Mesenchymal stem cell (in vitro differentiated cells and primary cell): ENCODE measurements around the gene CAVIN4.
A peak's percentile ranks its signal among the peaks of the same experiment; 100 is the strongest.

Experiments used
- DNase-seq: peaks from one replicate; pipeline ENCODE4 v3.0.0-alpha.2; 2013
- H2AFZ ChIP-seq: one replicate; pipeline ENCODE4 v1.6.1; 2013; ENCODE audit warnings: low read depth, mild to moderate bottlenecking, control low read depth, inconsistent platforms, low read length, moderate library complexity
- H2AK5ac ChIP-seq: 2 replicates; pipeline ENCODE4 v1.6.1; 2013; ENCODE audit warnings: low read length, moderate library complexity, mild to moderate bottlenecking, inconsistent platforms; ENCODE audit not compliant: severe bottlenecking
- H2BK120ac ChIP-seq: one replicate; pipeline ENCODE4 v1.6.1; 2013; ENCODE audit warnings: low read depth, mild to moderate bottlenecking, inconsistent platforms, low read length, moderate library complexity
- H2BK12ac ChIP-seq, 2 experiments: one replicate each; pipeline ENCODE4 v1.6.1; 2013; ENCODE audit warnings: inconsistent platforms in 2 of 2, low read length in 2 of 2, mild to moderate bottlenecking in 2 of 2, moderate library complexity in 2 of 2, control low read depth in 1 of 2
- H2BK15ac ChIP-seq: one replicate; pipeline ENCODE4 v1.6.1; 2013; ENCODE audit warnings: mild to moderate bottlenecking, low read depth, inconsistent platforms; ENCODE audit not compliant: poor library complexity, severe bottlenecking
- H2BK5ac ChIP-seq: 2 replicates; pipeline ENCODE4 v1.6.1; 2013; ENCODE audit warnings: low read depth, mild to moderate bottlenecking, low read length, control low read depth, inconsistent platforms; ENCODE audit not compliant: poor library complexity, severe bottlenecking
- H3K14ac ChIP-seq, 2 experiments: one replicate each; pipeline ENCODE4 v1.6.1; 2013; ENCODE audit warnings: inconsistent platforms in 2 of 2, low read length in 2 of 2, control low read depth in 1 of 2, mild to moderate bottlenecking in 1 of 2, moderate library complexity in 1 of 2
- H3K18ac ChIP-seq, 2 experiments: one replicate each; pipeline ENCODE4 v1.6.1; 2013; ENCODE audit warnings: inconsistent platforms in 2 of 2, low read length in 2 of 2, control low read depth in 1 of 2, low read depth in 1 of 2, mild to moderate bottlenecking in 1 of 2
- H3K23ac ChIP-seq, 2 experiments: one replicate each; pipeline ENCODE4 v1.6.1; 2013; ENCODE audit warnings: inconsistent platforms in 2 of 2, low read length in 2 of 2, mild to moderate bottlenecking in 2 of 2, moderate library complexity in 2 of 2, control low read depth in 1 of 2
- H3K27ac ChIP-seq: 2 replicates; pipeline ENCODE4 v1.5.1; 2013; ENCODE audit warnings: mild to moderate bottlenecking, moderate library complexity, low read length, control low read depth, inconsistent platforms; ENCODE audit not compliant: poor library complexity, severe bottlenecking
- H3K27me3 ChIP-seq, 2 experiments: 2 replicates each; pipeline versions ENCODE4 v1.6.1 to v1.7.0; 2013; ENCODE audit warnings: low read length in 2 of 2, mild to moderate bottlenecking in 2 of 2, moderate library complexity in 2 of 2, control low read depth in 1 of 2, inconsistent platforms in 1 of 2; ENCODE audit not compliant: control insufficient read depth in 1 of 2, insufficient read depth in 1 of 2
- H3K36me3 ChIP-seq, 2 experiments: 2 replicates each; pipeline versions ENCODE4 v1.6.1 to v1.7.0; 2013; ENCODE audit warnings: low read length in 2 of 2, control low read depth in 1 of 2, inconsistent platforms in 1 of 2, low read depth in 1 of 2, mild to moderate bottlenecking in 1 of 2; ENCODE audit not compliant: insufficient read depth in 2 of 2, control insufficient read depth in 1 of 2
- H3K4ac ChIP-seq, 2 experiments: one replicate each; pipeline ENCODE4 v1.6.1; 2013; ENCODE audit warnings: inconsistent platforms in 2 of 2, low read length in 2 of 2, mild to moderate bottlenecking in 2 of 2, moderate library complexity in 2 of 2, control low read depth in 1 of 2, low read depth in 1 of 2
- H3K4me1 ChIP-seq: 2 replicates; pipeline ENCODE4 v1.6.1; 2013; ENCODE audit warnings: low read depth, low read length, control low read depth; ENCODE audit not compliant: control insufficient read depth, insufficient read depth
- H3K4me2 ChIP-seq: 2 replicates; pipeline ENCODE4 v1.6.1; 2013; ENCODE audit warnings: low read length, mild to moderate bottlenecking, inconsistent platforms; ENCODE audit not compliant: poor library complexity, severe bottlenecking
- H3K4me3 ChIP-seq, 2 experiments: 2 replicates each; pipeline versions ENCODE4 v1.5.1 to v1.7.0; 2013; ENCODE audit warnings: low read length in 2 of 2, mild to moderate bottlenecking in 2 of 2, control low read depth in 1 of 2, low read depth in 1 of 2; ENCODE audit not compliant: insufficient read depth in 1 of 2
- H3K79me1 ChIP-seq: replicated peaks from 2 replicates; pipeline ENCODE4 v1.6.1; 2013; ENCODE audit warnings: mild to moderate bottlenecking, control low read depth, low read length, inconsistent platforms; ENCODE audit not compliant: poor library complexity, severe bottlenecking
- H3K9ac ChIP-seq: 2 replicates; pipeline ENCODE4 v1.7.0; 2013; ENCODE audit warnings: mild to moderate bottlenecking, low read length, moderate library complexity
- H3K9me3 ChIP-seq: 2 replicates; pipeline ENCODE4 v1.7.0; 2013; ENCODE audit warnings: mild to moderate bottlenecking, low read length; ENCODE audit not compliant: control insufficient read depth
- H4K8ac ChIP-seq: one replicate; pipeline ENCODE4 v1.6.1; 2013; ENCODE audit warnings: inconsistent platforms, mild to moderate bottlenecking, low read length, moderate library complexity
- H4K91ac ChIP-seq: one replicate; pipeline ENCODE4 v1.6.1; 2013; ENCODE audit warnings: mild to moderate bottlenecking, low read length, inconsistent platforms
- WGBS: methylation state at CpG from one replicate; pipeline ENCODE4 v1.1.7; 2013; ENCODE audit warnings: mixed read lengths; 5-methylcytosine and 5-hydroxymethylcytosine counted together

Gene CAVIN4

GRCh38 chr9:100587375-100587774 lies 9.5 kb downstream of the CAVIN4 start:
- H3K23ac ChIP-seq = no peak overlapping the region
- H3K9ac ChIP-seq = no peak overlapping the region
- H2BK5ac ChIP-seq = no peak overlapping the region
- H3K36me3 ChIP-seq = peaks cover 3 to 24% of the 10 kb centered on the region in 2 experiments
- no peak overlapping the region for H3K4me2 ChIP-seq
- DNase-seq = no peak
- H3K79me1 ChIP-seq = no peaks in the 10 kb centered on the region
- no peak overlapping the region for H3K27ac ChIP-seq
- no peak overlapping the region for H2BK15ac ChIP-seq
- H3K4me3 ChIP-seq = no peak overlapping the region
- H3K9me3 ChIP-seq = no peaks in the 10 kb centered on the region
- H4K8ac ChIP-seq = no peak overlapping the region
- H2BK12ac ChIP-seq = no peak overlapping the region
- no peaks in the 10 kb centered on the region for H3K27me3 ChIP-seq
- no peak overlapping the region for H3K14ac ChIP-seq
- no peak overlapping the region for H3K18ac ChIP-seq
- no peak overlapping the region for H2AFZ ChIP-seq
- WGBS = 90% methylated on average over 9 of the region's 9 CpGs
- H3K4me1 ChIP-seq = no peaks in the 10 kb centered on the region
- no peak overlapping the region for H2AK5ac ChIP-seq
- H3K4ac ChIP-seq = no peak overlapping the region
- H4K91ac ChIP-seq = no peak overlapping the region
- H2BK120ac ChIP-seq = no peak overlapping the region

- no peak overlapping the region for H3K14ac ChIP-seq
- 99% methylated on average over 3 of the region's 5 CpGs for WGBS
Observed at GRCh38 chr9:100589582-100589981, 11.7 kb downstream of the CAVIN4 start.

GRCh38 chr9:100590481-100590880 lies 12.6 kb downstream of the CAVIN4 start:
- Histone ChIP-seq H2BK120ac (no peak overlapping the region), H3K14ac (no peak overlapping the region), H3K9ac (no peak overlapping the region), H3K36me3 (peaks cover 3 to 15% of the 10 kb centered on the region in 2 experiments), H3K27me3 (no peaks in the 10 kb centered on the region), H3K4me3 (no peak overlapping the region), H2AFZ (no peak overlapping the region), H4K91ac (no peak overlapping the region), H3K4me2 (no peak overlapping the region), H3K27ac (no peak overlapping the region), H2BK5ac (no peak overlapping the region), H3K9me3 (no peaks in the 10 kb centered on the region), H2AK5ac (no peak overlapping the region), H3K18ac (no peak overlapping the region), H3K79me1 (no peaks in the 10 kb centered on the region), H2BK12ac (no peak overlapping the region), H4K8ac (no peak overlapping the region), H3K23ac (no peak overlapping the region), H3K4ac (no peak overlapping the region), H3K4me1 (no peaks in the 10 kb centered on the region), H2BK15ac (no peak overlapping the region)
- WGBS = 44% methylated on average over 2 of the region's 2 CpGs
- DNase-seq = peak; percentile 59

More at GRCh38 chr9:100589582-100589981, 11.7 kb downstream of the CAVIN4 start:
- Histone ChIP-seq H2BK15ac (no peak overlapping the region), H3K4me1 (no peaks in the 10 kb centered on the region), H3K4me3 (no peak overlapping the region), H2BK120ac (no peak overlapping the region), H3K4me2 (no peak overlapping the region), H3K27me3 (no peaks in the 10 kb centered on the region), H2BK12ac (no peak overlapping the region), H3K9me3 (no peaks in the 10 kb centered on the region), H2BK5ac (no peak overlapping the region), H4K8ac (no peak overlapping the region), H3K79me1 (no peaks in the 10 kb centered on the region), H3K18ac (no peak overlapping the region), H3K27ac (no peak overlapping the region), H2AFZ (no peak overlapping the region), H2AK5ac (no peak overlapping the region), H3K9ac (no peak overlapping the region), H3K36me3 (peaks cover 3 to 17% of the 10 kb centered on the region in 2 experiments), H4K91ac (no peak overlapping the region), H3K4ac (no peak overlapping the region), H3K23ac (no peak overlapping the region)
- DNase-seq = no peak

- H2AFZ ChIP-seq = no peak overlapping the region
- no peaks in the 10 kb centered on the region for H3K79me1 ChIP-seq
- peak overlapping the region in 1 of 2 experiments; percentile 34 for H3K18ac ChIP-seq
- H3K36me3 ChIP-seq = peaks cover under 1 to 8% of the 10 kb centered on the region in 2 experiments
- no peak overlapping the region for H2BK15ac ChIP-seq
- no peak overlapping the region for H3K4me3 ChIP-seq
- peak overlapping the region in 1 of 2 experiments; percentile 1 for H3K14ac ChIP-seq
- H3K4ac ChIP-seq = no peak overlapping the region
- 91% methylated on average over 6 of the region's 6 CpGs for WGBS
- H3K27me3 ChIP-seq = no peaks in the 10 kb centered on the region
- H3K4me1 ChIP-seq = no peaks in the 10 kb centered on the region
- H3K4me2 ChIP-seq = no peak overlapping the region
- H2AK5ac ChIP-seq = no peak overlapping the region
- H4K8ac ChIP-seq = no peak overlapping the region
- no peak overlapping the region for H3K9ac ChIP-seq
- no peaks in the 10 kb centered on the region for H3K9me3 ChIP-seq
- no peak overlapping the region for H2BK120ac ChIP-seq
- no peak overlapping the region for H4K91ac ChIP-seq
- no peak overlapping the region for H2BK5ac ChIP-seq
- DNase-seq = no peak
- H3K27ac ChIP-seq = no peak overlapping the region
- no peak overlapping the region for H2BK12ac ChIP-seq
- no peak overlapping the region for H3K23ac ChIP-seq
Observed at GRCh38 chr9:100591139-100591538, 13.3 kb downstream of the CAVIN4 start.
